SK-N-SH treated with all-trans-retinoic acid at 6 μM for 48 hours (cell line): Measurements from ENCODE around the gene APBA2.
A peak's percentile ranks its signal among the peaks of the same experiment; 100 is the strongest.

ENCODE experiments used
- ATAC-seq: fragments of 200-7000 bp; cut with Tn5 transposase; 3 replicates; pipeline ENCODE4 v1.9.1; 2020; ENCODE audit warnings: mild to moderate bottlenecking, moderate library complexity
- ARNTL ChIP-seq: fragments of 450-650 bp; formaldehyde crosslinking; IDR thresholded peaks from 2 replicates; pipeline ENCODE4 v1.5.0; 2020; ENCODE audit warnings: low read depth, mild to moderate bottlenecking, moderate library complexity, borderline replicate concordance
- CSDC2 ChIP-seq: fragments of 250-450 bp; sonication (Bioruptor Pico); IDR thresholded peaks from 2 replicates; pipeline ENCODE4 v1.5.0; 2020; ENCODE audit warnings: mild to moderate bottlenecking, moderate library complexity
- ESRRG ChIP-seq: fragments of 250-450 bp; sonication (Bioruptor Pico); IDR thresholded peaks from 2 replicates; pipeline ENCODE4 v1.6.1; 2021; ENCODE audit warnings: mild to moderate bottlenecking
- GLIS3 ChIP-seq: fragments of 250-450 bp; sonication (Bioruptor Pico); IDR thresholded peaks from 2 replicates; pipeline ENCODE4 v1.5.0; 2020; ENCODE audit warnings: mild to moderate bottlenecking, moderate library complexity
- ISL1 ChIP-seq: fragments of 250-450 bp; sonication (Bioruptor Pico); IDR thresholded peaks from 2 replicates; pipeline ENCODE4 v2.1.2; 2022; ENCODE audit warnings: mild to moderate bottlenecking, moderate library complexity
- OSR1 ChIP-seq: fragments of 250-450 bp; sonication (Bioruptor Pico); IDR thresholded peaks from 2 replicates; pipeline ENCODE4 v1.8.0; 2022; ENCODE audit warnings: moderate library complexity, mild to moderate bottlenecking, inconsistent platforms
- PPARA ChIP-seq: fragments of 250-450 bp; sonication (Bioruptor Pico); IDR thresholded peaks from 2 replicates; pipeline ENCODE4 v1.5.0; 2020; ENCODE audit warnings: mild to moderate bottlenecking, borderline replicate concordance
- RARB ChIP-seq: fragments of 250-450 bp; sonication (Bioruptor Pico); IDR thresholded peaks from 2 replicates; pipeline ENCODE4 v1.8.0; 2021; ENCODE audit warnings: mild to moderate bottlenecking, moderate library complexity
- TCF4 ChIP-seq: fragments of 250-450 bp; sonication (Bioruptor Pico); IDR thresholded peaks from 2 replicates; pipeline ENCODE4 v1.8.0; 2021; ENCODE audit warnings: mild to moderate bottlenecking, moderate library complexity, borderline replicate concordance
- TOX ChIP-seq: fragments of 250-450 bp; sonication (Bioruptor Pico); IDR thresholded peaks from 2 replicates; pipeline ENCODE4 v1.8.0; 2021; ENCODE audit warnings: mild to moderate bottlenecking, moderate library complexity, borderline replicate concordance
- ZC3H10 ChIP-seq: fragments of 250-450 bp; sonication (Bioruptor Pico); IDR thresholded peaks from 2 replicates; pipeline ENCODE4 v1.5.1; 2021; ENCODE audit warnings: mild to moderate bottlenecking, moderate library complexity
- ZFP3 ChIP-seq: fragments of 250-450 bp; sonication (Bioruptor Pico); IDR thresholded peaks from 2 replicates; pipeline ENCODE4 v1.5.0; 2020; ENCODE audit warnings: mild to moderate bottlenecking, moderate library complexity
- ZNF565 ChIP-seq: fragments of 450-650 bp; formaldehyde crosslinking; conservative IDR thresholded peaks from 2 replicates; pipeline ENCODE4 v1.5.0; 2020; ENCODE audit warnings: low read depth, mild to moderate bottlenecking, moderate library complexity
- ZNF8 ChIP-seq: fragments of 450-650 bp; formaldehyde crosslinking; IDR thresholded peaks from 2 replicates; pipeline ENCODE4 v1.5.0; 2020; ENCODE audit warnings: mild to moderate bottlenecking, moderate library complexity
- TF ChIP-seq, protein P1 (sequence below): fragments of 250-450 bp; sonication (Bioruptor Pico); IDR thresholded peaks from 2 replicates; pipeline ENCODE4 v1.5.0; 2020; ENCODE audit warnings: mild to moderate bottlenecking, moderate library complexity
- TF ChIP-seq, protein P2 (sequence below): fragments of 250-450 bp; sonication (Bioruptor Pico); IDR thresholded peaks from 2 replicates; pipeline ENCODE4 v1.5.1; 2021; ENCODE audit warnings: mild to moderate bottlenecking, moderate library complexity

The APBA2 gene

DNA sequence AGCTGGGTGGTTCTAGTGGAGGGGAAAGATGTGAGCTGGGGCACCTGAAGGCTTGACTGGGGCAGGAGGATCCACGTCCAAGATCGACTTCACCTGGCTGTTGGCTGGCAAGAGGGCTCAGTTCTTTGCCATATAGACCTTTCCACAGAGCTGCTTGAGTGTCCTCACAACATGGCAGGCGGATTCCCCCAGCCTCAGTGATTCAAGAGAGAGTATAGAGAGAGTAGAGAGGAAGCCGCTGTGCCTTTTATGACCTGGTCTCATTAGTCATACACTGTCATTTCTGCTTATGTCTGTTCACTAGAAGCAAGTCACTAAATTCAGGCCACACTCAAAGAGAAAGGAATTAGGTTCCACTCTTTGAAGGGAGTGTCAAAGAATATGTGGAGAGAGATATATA lies 101.6 kb downstream of the APBA2 start:
- TF ChIP-seq ARNTL (CRISPR knock-in tag) (no peak), RARB (CRISPR knock-in tag) (no peak), ESRRG (CRISPR knock-in tag) (no peak), PPARA (CRISPR knock-in tag) (no peak), ZNF8 (CRISPR knock-in tag) (no peak), GLIS3 (CRISPR knock-in tag) (no peak), ZNF565 (CRISPR knock-in tag) (no peak), TOX (CRISPR knock-in tag) (no peak), ZC3H10 (no peak)
- TF ChIP-seq, protein P1, sequence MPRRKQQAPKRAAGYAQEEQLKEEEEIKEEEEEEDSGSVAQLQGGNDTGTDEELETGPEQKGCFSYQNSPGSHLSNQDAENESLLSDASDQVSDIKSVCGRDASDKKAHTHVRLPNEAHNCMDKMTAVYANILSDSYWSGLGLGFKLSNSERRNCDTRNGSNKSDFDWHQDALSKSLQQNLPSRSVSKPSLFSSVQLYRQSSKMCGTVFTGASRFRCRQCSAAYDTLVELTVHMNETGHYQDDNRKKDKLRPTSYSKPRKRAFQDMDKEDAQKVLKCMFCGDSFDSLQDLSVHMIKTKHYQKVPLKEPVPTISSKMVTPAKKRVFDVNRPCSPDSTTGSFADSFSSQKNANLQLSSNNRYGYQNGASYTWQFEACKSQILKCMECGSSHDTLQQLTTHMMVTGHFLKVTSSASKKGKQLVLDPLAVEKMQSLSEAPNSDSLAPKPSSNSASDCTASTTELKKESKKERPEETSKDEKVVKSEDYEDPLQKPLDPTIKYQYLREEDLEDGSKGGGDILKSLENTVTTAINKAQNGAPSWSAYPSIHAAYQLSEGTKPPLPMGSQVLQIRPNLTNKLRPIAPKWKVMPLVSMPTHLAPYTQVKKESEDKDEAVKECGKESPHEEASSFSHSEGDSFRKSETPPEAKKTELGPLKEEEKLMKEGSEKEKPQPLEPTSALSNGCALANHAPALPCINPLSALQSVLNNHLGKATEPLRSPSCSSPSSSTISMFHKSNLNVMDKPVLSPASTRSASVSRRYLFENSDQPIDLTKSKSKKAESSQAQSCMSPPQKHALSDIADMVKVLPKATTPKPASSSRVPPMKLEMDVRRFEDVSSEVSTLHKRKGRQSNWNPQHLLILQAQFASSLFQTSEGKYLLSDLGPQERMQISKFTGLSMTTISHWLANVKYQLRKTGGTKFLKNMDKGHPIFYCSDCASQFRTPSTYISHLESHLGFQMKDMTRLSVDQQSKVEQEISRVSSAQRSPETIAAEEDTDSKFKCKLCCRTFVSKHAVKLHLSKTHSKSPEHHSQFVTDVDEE (CRISPR knock-in tag) = no peak
- TF ChIP-seq, protein P2, sequence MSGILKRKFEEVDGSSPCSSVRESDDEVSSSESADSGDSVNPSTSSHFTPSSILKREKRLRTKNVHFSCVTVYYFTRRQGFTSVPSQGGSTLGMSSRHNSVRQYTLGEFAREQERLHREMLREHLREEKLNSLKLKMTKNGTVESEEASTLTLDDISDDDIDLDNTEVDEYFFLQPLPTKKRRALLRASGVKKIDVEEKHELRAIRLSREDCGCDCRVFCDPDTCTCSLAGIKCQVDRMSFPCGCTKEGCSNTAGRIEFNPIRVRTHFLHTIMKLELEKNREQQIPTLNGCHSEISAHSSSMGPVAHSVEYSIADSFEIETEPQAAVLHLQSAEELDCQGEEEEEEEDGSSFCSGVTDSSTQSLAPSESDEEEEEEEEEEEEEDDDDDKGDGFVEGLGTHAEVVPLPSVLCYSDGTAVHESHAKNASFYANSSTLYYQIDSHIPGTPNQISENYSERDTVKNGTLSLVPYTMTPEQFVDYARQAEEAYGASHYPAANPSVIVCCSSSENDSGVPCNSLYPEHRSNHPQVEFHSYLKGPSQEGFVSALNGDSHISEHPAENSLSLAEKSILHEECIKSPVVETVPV (CRISPR knock-in tag) = no peak
- no peak for ATAC-seq

DNA sequence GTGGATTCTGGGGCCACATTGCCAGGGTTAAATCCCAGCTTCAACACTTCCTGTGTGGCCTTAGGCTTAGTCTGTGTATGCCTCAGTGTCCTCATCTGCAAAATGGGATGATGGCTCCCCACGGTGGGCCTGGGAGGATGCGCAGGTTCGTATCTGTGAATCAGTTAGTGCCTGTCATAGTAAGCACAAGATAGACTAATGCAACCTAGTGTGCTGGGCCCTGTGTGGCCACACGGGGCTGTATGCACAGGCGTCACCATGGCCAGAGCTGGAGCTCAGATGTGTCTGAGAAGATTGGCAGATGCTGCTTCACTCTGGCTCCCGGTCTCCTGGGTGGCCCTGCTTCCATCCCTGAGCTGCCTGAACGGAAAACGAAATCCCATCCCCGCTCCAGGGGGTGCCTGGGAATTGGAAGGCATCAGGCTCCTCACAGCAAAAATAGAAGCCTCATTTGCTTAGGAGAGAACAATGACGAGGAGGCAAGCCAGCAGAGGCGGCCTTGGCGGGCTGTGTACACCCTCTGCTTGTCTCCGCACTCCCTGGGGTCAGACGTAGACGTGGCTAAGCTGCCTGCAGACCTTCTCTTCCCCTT lies 103.6 kb downstream of the APBA2 start:
- ATAC-seq = peak; percentile 40; the same call in 2 of the 3 replicates
- TF ChIP-seq, protein P1 (CRISPR knock-in tag) = no peak
- TF ChIP-seq CSDC2 (CRISPR knock-in tag) = no peak
- TF ChIP-seq OSR1 (CRISPR knock-in tag) = no peak
- TF ChIP-seq ESRRG (CRISPR knock-in tag) = no peak
- TF ChIP-seq ISL1 (CRISPR knock-in tag) = no peak
- TF ChIP-seq ZFP3 = no peak

DNA sequence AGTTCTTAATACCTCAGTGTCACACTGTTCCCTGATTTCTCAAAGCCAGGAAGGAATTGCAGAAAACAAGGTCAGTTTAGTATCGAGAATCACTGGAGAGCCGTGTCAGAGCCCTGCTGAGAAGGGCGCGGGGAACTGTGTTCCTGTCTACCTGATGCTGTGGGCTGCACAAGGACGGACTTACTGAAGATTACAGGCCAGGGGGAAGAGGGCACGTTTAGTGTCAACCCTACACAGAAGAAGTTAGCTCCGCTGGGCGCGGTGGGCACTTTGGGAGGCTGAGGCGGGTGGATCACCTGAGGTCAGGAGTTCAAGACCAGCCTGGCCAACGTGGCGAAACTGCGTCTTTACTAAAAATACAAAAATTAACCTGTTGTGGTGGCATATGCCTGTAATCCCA lies 104.1 kb downstream of the APBA2 start:
- no peak for TF ChIP-seq ZNF8 (CRISPR knock-in tag)
- ATAC-seq = no peak

DNA sequence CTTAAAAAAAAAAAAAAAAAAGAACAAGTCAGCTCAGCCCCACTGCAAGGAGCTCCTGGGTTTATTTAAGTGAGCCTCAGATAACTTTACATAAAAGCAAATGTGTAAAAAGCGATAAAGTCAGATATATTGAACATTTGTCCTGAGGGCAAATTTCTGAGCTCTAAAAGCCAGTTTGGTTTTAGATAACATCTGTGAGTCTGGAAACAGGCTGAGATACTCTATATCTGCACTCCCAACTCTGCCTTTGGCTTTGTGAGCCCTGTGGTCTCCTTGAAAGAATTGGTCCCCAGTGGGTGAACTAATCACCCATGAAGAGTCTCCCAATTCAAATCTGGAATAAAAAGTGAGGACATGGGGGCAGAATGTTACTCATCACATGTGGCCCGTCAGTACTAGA lies 104.6 kb downstream of the APBA2 start:
- no peak for ATAC-seq
- TF ChIP-seq, protein P1 (CRISPR knock-in tag) = 0 out of 2 replicates have a peak, but pooled peaks have one; percentile 38
- TF ChIP-seq, protein P2 (CRISPR knock-in tag) = peak; percentile 48; the same call in 1 of the 2 replicates
- TF ChIP-seq PPARA (CRISPR knock-in tag) = no peak
- TF ChIP-seq TCF4 (CRISPR knock-in tag) = peak; percentile 77
- TF ChIP-seq ZFP3 = no peak
